Measurements from ENCODE around the gene GMPPB. TPM values are rescaled to one million over a fixed set of nuclear protein-coding genes. Genes with fewer than 3 reads are reported as not detected.
"Not testable (repeated sequence)": the region's sequence is repeated elsewhere in the genome, so short reads cannot be mapped to it uniquely, and the experiment has no call there.

GMPPB gene
- total RNA-seq, 1 donor from 2014 or later: 31.2 TPM

DNA sequence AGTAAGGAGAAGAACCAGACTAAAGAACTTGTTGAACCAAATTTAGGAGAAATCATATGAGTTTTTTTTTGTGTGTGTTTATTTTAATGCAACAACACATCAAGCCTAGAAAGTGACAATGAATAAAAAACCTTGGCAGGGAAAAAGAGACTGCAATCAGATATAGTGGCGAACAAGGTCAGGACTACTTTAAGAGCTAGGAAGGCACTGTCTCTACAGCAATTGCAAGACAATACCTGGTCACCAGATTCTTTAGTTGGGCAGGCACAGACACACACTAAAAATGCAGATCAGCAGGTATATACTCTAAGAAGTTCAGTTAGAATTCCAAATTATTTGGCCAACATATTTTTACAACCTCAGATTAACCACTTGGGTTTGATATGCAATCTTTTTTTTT lies 30.8 kb upstream of the GMPPB start:
- Mint-ChIP-seq H3K4me1 (ENCODE audit: low read depth) (peaks cover 13% of the 10 kb centered on the region), H3K4me3 (ENCODE audit: low read depth) (no peak overlapping the region), H3K9me3 (ENCODE audit: low read depth) (no peaks in the 10 kb centered on the region), H3K36me3 (ENCODE audit: insufficient read depth) (peaks cover 6% of the 10 kb centered on the region), H3K27ac (no peak overlapping the region), H3K27me3 (no peaks in the 10 kb centered on the region)
- DNase-seq (ENCODE audit: low spot score, unreplicated experiment): no peak
- TF ChIP-seq, protein P1, sequence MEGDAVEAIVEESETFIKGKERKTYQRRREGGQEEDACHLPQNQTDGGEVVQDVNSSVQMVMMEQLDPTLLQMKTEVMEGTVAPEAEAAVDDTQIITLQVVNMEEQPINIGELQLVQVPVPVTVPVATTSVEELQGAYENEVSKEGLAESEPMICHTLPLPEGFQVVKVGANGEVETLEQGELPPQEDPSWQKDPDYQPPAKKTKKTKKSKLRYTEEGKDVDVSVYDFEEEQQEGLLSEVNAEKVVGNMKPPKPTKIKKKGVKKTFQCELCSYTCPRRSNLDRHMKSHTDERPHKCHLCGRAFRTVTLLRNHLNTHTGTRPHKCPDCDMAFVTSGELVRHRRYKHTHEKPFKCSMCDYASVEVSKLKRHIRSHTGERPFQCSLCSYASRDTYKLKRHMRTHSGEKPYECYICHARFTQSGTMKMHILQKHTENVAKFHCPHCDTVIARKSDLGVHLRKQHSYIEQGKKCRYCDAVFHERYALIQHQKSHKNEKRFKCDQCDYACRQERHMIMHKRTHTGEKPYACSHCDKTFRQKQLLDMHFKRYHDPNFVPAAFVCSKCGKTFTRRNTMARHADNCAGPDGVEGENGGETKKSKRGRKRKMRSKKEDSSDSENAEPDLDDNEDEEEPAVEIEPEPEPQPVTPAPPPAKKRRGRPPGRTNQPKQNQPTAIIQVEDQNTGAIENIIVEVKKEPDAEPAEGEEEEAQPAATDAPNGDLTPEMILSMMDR (IDR thresholded peaks at IDR 0.05; ENCODE audit: unreplicated experiment): no peak

DNA sequence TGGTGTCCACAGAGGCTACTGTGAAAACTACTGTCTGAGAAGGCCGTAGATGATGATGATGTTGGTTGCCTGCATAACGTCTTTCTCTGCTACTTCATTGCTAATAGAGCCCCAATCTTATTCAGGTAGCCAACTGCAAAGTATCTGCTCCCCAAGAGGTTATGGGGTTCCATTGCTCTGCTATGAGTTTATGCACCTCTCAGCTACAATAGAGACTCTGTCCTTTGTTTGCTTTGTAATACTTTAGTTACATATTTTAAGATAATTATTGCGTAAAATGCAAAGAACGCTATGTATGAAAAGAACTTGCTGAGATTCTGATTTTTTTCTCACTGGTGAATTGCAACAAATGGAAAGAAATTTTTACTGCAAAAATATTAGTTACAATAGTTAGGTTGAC lies 27.8 kb upstream of the GMPPB start:
- H3K36me3 Mint-ChIP-seq (ENCODE audit: insufficient read depth): peaks cover 6% of the 10 kb centered on the region
- no peaks in the 10 kb centered on the region for H3K9me3 Mint-ChIP-seq (ENCODE audit: low read depth)
- no peaks in the 10 kb centered on the region for H3K27me3 Mint-ChIP-seq
- TF ChIP-seq, protein P1 (IDR thresholded peaks at IDR 0.05; ENCODE audit: unreplicated experiment): no peak
- DNase-seq (ENCODE audit: low spot score, unreplicated experiment): no peak
- H3K4me3 Mint-ChIP-seq (ENCODE audit: low read depth): no peak overlapping the region
- H3K4me1 Mint-ChIP-seq (ENCODE audit: low read depth): peaks cover 13% of the 10 kb centered on the region
- no peak overlapping the region for H3K27ac Mint-ChIP-seq

DNA sequence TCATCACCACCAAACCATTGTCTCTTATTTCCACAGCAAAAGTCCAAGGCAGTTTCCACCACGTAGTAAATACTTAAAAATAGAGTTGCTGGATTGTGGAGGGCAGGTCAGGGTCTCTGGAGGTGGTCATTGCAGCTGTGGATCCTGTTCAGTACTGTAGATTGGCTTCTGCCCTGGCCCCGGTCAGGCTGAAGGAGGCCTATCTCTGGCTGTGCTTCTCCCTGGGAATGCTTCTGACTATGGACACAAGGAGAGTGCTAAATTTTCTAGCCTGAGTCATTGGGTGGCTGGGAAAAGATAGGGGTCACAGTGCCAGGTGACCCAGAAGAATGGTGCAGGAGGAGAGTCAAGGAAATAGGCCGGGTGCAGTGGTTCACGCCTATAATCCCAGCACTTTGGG lies 26.3 kb upstream of the GMPPB start:
- TF ChIP-seq, protein P1 (IDR thresholded peaks at IDR 0.05; ENCODE audit: unreplicated experiment): no peak
- H3K4me3 Mint-ChIP-seq (ENCODE audit: low read depth): no peak overlapping the region
- peaks cover 6% of the 10 kb centered on the region for H3K4me1 Mint-ChIP-seq (ENCODE audit: low read depth)
- H3K9me3 Mint-ChIP-seq (ENCODE audit: low read depth): no peaks in the 10 kb centered on the region
- H3K27ac Mint-ChIP-seq: peak overlapping the region; percentile 9
- DNase-seq (ENCODE audit: low spot score, unreplicated experiment): no peak
- peaks cover 6% of the 10 kb centered on the region for H3K36me3 Mint-ChIP-seq (ENCODE audit: insufficient read depth)
- no peaks in the 10 kb centered on the region for H3K27me3 Mint-ChIP-seq

DNA sequence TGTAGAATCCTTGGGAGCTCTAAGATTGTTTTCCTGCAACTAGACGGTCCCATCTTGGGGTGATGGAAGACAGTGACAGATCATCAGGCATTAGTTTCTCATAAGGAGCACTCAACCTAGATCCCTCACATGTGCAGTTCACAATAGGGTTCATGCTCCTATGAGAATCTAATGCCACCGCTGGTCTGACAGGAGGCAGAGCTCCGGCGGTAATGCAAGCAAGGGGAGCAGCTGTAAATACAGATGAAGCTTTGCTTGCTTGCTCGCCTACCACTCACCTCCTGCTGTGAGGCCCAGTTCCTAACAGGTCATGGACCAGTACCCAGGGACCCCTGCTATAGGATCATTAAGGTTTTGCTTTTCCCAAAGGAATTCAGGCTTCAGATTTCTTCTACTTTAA lies 25.1 kb upstream of the GMPPB start:
- H3K27me3 Mint-ChIP-seq; H3K27ac Mint-ChIP-seq; H3K4me3 Mint-ChIP-seq (ENCODE audit: low read depth); H3K9me3 Mint-ChIP-seq (ENCODE audit: low read depth); H3K36me3 Mint-ChIP-seq (ENCODE audit: insufficient read depth); H3K4me1 Mint-ChIP-seq (ENCODE audit: low read depth); DNase-seq (ENCODE audit: low spot score, unreplicated experiment): not testable (repeated sequence)

DNA sequence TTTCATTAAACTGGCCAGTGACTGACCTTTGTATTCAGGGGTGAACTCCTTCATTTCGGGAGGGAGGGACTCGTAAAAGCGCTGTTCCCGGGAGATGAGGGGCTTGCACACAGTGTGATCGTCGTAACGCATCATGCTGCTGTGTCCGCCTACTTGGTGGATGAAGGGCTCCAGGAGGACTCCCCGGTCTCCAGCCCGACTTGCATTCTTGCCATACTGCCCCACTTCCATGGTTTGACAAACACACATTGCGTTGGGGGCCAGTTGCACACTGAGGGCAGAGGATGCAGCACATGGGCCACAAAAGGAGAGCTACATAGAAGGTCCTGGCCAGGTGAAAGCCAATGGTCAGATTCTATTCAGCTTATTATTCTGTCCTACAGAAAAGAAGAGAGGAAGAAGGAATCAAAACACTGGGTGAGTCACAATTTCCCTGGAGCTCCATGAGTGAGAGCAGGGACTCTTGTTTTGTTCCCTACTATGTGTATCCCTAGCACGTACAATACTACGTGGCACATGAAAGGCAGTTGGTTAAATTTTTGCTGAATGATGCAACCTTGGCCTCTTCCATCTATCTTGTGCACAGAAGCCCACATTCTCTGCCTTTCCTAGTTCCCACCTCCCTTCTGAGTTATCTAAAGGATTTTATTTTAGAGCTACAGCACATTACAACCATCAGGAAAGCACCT lies 24.2 kb upstream of the GMPPB start:
- H3K4me1 Mint-ChIP-seq (ENCODE audit: low read depth): peaks cover 2% of the 10 kb centered on the region
- no peak overlapping the region for H3K27ac Mint-ChIP-seq
- TF ChIP-seq, protein P1 (IDR thresholded peaks at IDR 0.05; ENCODE audit: unreplicated experiment): no peak
- DNase-seq (ENCODE audit: low spot score, unreplicated experiment): no peak
- H3K27me3 Mint-ChIP-seq: no peaks in the 10 kb centered on the region
- H3K4me3 Mint-ChIP-seq (ENCODE audit: low read depth): no peak overlapping the region
- H3K36me3 Mint-ChIP-seq (ENCODE audit: insufficient read depth): peaks cover 3% of the 10 kb centered on the region
- no peaks in the 10 kb centered on the region for H3K9me3 Mint-ChIP-seq (ENCODE audit: low read depth)

DNA sequence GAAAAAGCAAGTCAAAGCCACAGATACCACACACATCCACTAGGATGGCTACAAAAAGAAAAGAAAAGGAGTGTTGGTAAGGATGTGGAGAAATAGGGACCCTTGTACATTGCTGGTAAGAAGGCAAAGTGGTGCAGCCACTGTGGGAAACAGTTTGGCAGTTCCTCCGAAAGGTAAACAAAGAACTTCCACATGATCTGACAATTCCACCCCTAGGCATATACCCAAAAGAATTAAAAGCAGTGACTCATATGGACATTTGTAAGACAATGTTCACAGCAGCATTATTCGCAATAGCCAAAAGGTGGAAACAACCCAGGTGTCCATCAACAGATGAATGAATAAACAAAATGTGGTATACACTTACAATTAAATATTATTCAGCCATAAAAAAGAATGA lies 22.2 kb upstream of the GMPPB start:
- TF ChIP-seq, protein P1 (IDR thresholded peaks at IDR 0.05; ENCODE audit: unreplicated experiment): no peak
- Mint-ChIP-seq H3K4me1 (ENCODE audit: low read depth) (peaks cover 2% of the 10 kb centered on the region), H3K36me3 (ENCODE audit: insufficient read depth) (peaks cover 3% of the 10 kb centered on the region), H3K9me3 (ENCODE audit: low read depth) (no peaks in the 10 kb centered on the region), H3K27ac (no peak overlapping the region), H3K4me3 (ENCODE audit: low read depth) (no peak overlapping the region), H3K27me3 (no peaks in the 10 kb centered on the region)
- DNase-seq (ENCODE audit: low spot score, unreplicated experiment): no peak
